Tibial nerve (tissue), 4 donors: ENCODE measurements around the gene ZNF407. TPM values are rescaled to one million over a fixed set of nuclear protein-coding genes. Genes with fewer than 3 reads are reported as not detected.

Source experiments
- DNase-seq, 2 donors: peaks; one replicate each; pipeline ENCODE4 v3.0.0-alpha.2; 2019; ENCODE audit warnings: low spot score in 2 of 2
- H3K27ac ChIP-seq, 4 donors: fragments of 200-600 bp; sonication (generic) in 3 of 4; one replicate each; pipeline ENCODE4 v1.5.1; 2017 to 2019; ENCODE audit warnings: mild to moderate bottlenecking in 1 of 4
- H3K27me3 ChIP-seq, 2 donors: fragments of 200-600 bp; sonication (generic) in 1 of 2; one replicate each; pipeline versions ENCODE4 v1.5.1 to v1.6.0; 2017 to 2019
- H3K36me3 ChIP-seq, 3 donors: fragments of 200-600 bp; sonication (generic); one replicate each; pipeline ENCODE4 v1.5.1; 2018 to 2019
- H3K4me1 ChIP-seq, 4 donors: fragments of 200-600 bp; sonication (generic) in 3 of 4; one replicate each; pipeline ENCODE4 v1.5.1; 2017 to 2019
- H3K4me3 ChIP-seq, 4 donors: fragments of 200-600 bp; sonication (generic) in 3 of 4; one replicate each; pipeline ENCODE4 v1.5.1; 2017 to 2019; ENCODE audit warnings: mild to moderate bottlenecking in 1 of 4, moderate library complexity in 1 of 4
- H3K9me3 ChIP-seq, 4 donors: fragments of 200-600 bp; sonication (generic) in 3 of 4; one replicate each; pipeline ENCODE4 v1.5.1; 2017 to 2019
- CTCF ChIP-seq, 5 experiments: fragments of 200-600 bp in 3 of 5; fragments of 450-650 bp in 2 of 5; sonication (generic) in 3 of 5; IDR thresholded peaks; one replicate each; pipeline ENCODE4 v1.5.1; 2016 to 2019; ENCODE audit warnings: antibody characterized with exemption in 5 of 5, mild to moderate bottlenecking in 3 of 5, moderate library complexity in 2 of 5
- EP300 ChIP-seq, 2 donors: sonication (generic); formaldehyde crosslinking; IDR thresholded peaks; one replicate each; pipeline ENCODE4 v1.6.1; 2017; ENCODE audit warnings: antibody characterized with exemption in 2 of 2, mild to moderate bottlenecking in 1 of 2
- POLR2A ChIP-seq, 2 donors: fragments of 450-650 bp; IDR thresholded peaks; one replicate each; pipeline ENCODE4 v1.6.1; 2017; ENCODE audit warnings: antibody characterized with exemption in 2 of 2, mild to moderate bottlenecking in 2 of 2, moderate library complexity in 2 of 2
- WGBS, 2 donors: methylation state at CpG; one replicate each; pipeline ENCODE4 v1.1.5; 2018; 5-methylcytosine and 5-hydroxymethylcytosine counted together
- total RNA-seq, 4 donors: library from RNA; depleted of rRNA; stranded (reverse); fragments of >200 nt; gene quantifications; one replicate each; pipeline ENCODE4 v1.1.0, GENCODE V29; 2016

The ZNF407 gene
- total RNA-seq, 4 donors from 2014 or later, result 18.6 to 22.8 (median 19.6) TPM

DNA sequence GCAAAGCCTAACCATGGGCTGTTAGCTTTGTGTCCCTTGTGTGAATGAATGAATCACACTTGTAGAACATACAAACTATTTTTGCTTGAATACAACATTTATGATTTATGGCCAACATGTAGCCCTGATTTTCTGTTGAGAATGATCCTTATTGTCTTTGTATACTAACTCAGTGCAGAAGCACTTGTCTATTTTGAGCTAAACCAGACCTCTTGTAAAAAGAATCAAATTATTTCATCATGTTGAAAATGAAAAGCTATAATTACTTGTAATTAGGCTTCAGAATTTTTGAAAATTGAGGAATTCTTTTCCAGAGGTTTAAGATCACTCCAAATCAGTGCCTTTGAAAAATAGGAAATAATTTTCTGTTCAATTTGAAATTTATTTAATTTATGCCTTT, 85.9 kb downstream of the ZNF407 start:
- no peaks in the 10 kb centered on the region for H3K9me3 ChIP-seq
- no peaks in the 10 kb centered on the region for H3K27me3 ChIP-seq
- TF ChIP-seq CTCF (IDR thresholded peaks at IDR 0.05) (no peak), EP300 (IDR thresholded peaks at IDR 0.05) (no peak), POLR2A (IDR thresholded peaks at IDR 0.05) (no peak)
- H3K27ac ChIP-seq, result no peak overlapping the region
- DNase-seq, result no peak
- H3K4me3 ChIP-seq, result no peak overlapping the region
- peaks cover 0 to 8% (median 0%) of the 10 kb centered on the region in 4 donors for H3K4me1 ChIP-seq
- H3K36me3 ChIP-seq, result peaks cover 0 to 21% (median 0%) of the 10 kb centered on the region in 3 donors

- H3K27me3 ChIP-seq, result no peaks in the 10 kb centered on the region
- no peak for TF ChIP-seq POLR2A (IDR thresholded peaks at IDR 0.05)
- TF ChIP-seq CTCF (IDR thresholded peaks at IDR 0.05), result no peak
- no peak for TF ChIP-seq EP300 (IDR thresholded peaks at IDR 0.05)
- H3K9me3 ChIP-seq, result no peaks in the 10 kb centered on the region
- WGBS, 2 donors, result 56 to 72% methylated on average over 2 of the region's 2 CpGs
- H3K4me1 ChIP-seq, result no peaks in the 10 kb centered on the region
- DNase-seq, result no peak
- H3K4me3 ChIP-seq, result no peak overlapping the region
- H3K36me3 ChIP-seq, result peaks cover 0 to 26% (median 0%) of the 10 kb centered on the region in 3 donors
- H3K27ac ChIP-seq, result no peak overlapping the region
Observed at GRCh38 chr18:74689251-74689650, 91.6 kb downstream of the ZNF407 start.

DNA sequence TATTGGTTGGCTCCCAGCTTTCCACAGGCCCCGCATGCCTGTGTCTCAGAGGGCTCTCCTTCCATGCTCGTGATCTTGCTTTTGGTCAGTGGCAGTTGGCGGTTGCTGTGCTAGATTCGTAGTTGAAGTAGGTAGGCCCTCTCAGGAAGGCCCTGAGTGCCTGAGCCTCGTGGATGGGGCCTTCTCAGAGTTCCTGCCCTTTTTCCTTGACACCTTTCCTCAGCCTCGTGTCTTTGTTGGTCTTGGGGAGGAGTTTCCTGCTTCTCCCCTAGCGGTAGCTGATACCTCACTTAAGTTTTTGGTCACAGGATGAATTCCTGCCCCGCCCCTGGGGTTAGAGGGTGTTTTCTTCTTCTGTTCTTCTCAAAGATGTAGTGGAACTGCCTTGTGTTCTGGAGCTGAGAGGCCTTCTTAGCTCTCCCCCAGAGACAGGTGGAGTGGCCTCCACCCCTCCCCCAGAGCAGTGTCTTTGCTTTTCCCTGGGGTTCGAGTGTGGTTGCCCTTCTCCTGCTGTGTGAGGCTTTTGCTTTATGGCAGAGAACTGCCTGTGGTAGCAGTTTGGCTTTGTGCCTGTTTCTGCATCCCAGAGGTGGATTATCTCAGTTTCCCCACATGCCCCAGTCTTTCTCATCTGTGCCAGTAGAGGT, 94.8 kb downstream of the ZNF407 start:
- Histone ChIP-seq H3K4me3 (no peak overlapping the region), H3K4me1 (no peaks in the 10 kb centered on the region), H3K27ac (no peak overlapping the region), H3K9me3 (no peaks in the 10 kb centered on the region), H3K27me3 (no peaks in the 10 kb centered on the region), H3K36me3 (peaks cover 0 to 7% (median 0%) of the 10 kb centered on the region in 3 donors)
- WGBS, 2 donors, result 81 to 82% methylated on average over 9 of the region's 9 CpGs
- no peak for DNase-seq
- no peak for TF ChIP-seq POLR2A (IDR thresholded peaks at IDR 0.05)
- no peak for TF ChIP-seq EP300 (IDR thresholded peaks at IDR 0.05)
- no peak for TF ChIP-seq CTCF (IDR thresholded peaks at IDR 0.05)

DNA sequence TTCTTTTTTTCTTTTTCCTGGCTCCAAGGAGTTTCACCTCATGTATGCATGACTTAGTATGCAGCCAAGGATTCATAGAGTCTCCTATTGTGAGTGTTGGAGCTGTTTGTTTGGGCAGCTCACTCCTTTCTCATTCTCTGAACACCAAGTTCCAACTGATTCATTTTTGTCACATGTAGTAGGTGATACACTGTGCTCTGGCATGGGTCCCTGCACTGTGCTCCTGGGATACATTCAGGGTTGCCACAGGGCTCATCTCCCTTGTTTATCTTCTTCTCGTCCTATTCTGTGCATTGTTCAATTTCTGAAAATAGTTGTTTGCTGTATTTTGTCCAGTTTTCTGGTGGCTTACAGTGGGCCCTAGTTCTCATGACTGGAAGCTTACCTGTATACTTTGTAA, 96.8 kb downstream of the ZNF407 start:
- no peaks in the 10 kb centered on the region for H3K36me3 ChIP-seq
- no peak for DNase-seq
- WGBS, 2 donors, result 86 to 90% methylated on average over 1 of the region's 1 CpG

GRCh38 chr18:74695170-74695569, 97.5 kb downstream of the ZNF407 start:
- Histone ChIP-seq H3K4me1 (no peaks in the 10 kb centered on the region), H3K4me3 (no peak overlapping the region), H3K9me3 (no peaks in the 10 kb centered on the region), H3K27me3 (no peaks in the 10 kb centered on the region), H3K36me3 (no peaks in the 10 kb centered on the region), H3K27ac (no peak overlapping the region)
- TF ChIP-seq POLR2A (IDR thresholded peaks at IDR 0.05) (no peak), EP300 (IDR thresholded peaks at IDR 0.05) (no peak), CTCF (IDR thresholded peaks at IDR 0.05) (no peak)
- DNase-seq, result no peak
- 95 to 96% methylated on average over 5 of the region's 5 CpGs for WGBS, 2 donors

More for the DNA sequence above, 96.8 kb downstream of the ZNF407 start:
- H3K4me3 ChIP-seq, result no peak overlapping the region
- H3K9me3 ChIP-seq, result no peaks in the 10 kb centered on the region
- no peaks in the 10 kb centered on the region for H3K27me3 ChIP-seq
- H3K27ac ChIP-seq, result no peak overlapping the region
- H3K4me1 ChIP-seq, result no peaks in the 10 kb centered on the region
- TF ChIP-seq POLR2A (IDR thresholded peaks at IDR 0.05) (no peak), EP300 (IDR thresholded peaks at IDR 0.05) (no peak)
